SK-N-MC (cell line): ENCODE data around the gene RBM4B.

Experiments
- EZH2 ChIP-seq: fragments of 200-600 bp; sonication (generic); IDR thresholded peaks from one replicate; pipeline ENCODE4 v1.6.1; 2017; ENCODE audit warnings: antibody characterized with exemption
- FOXP2 ChIP-seq: optimal IDR thresholded peaks from 2 replicates; pipeline ENCODE3; 2011; ENCODE audit warnings: mild to moderate bottlenecking, moderate library complexity; ENCODE audit not compliant: insufficient read depth; ENCODE audit errors: extremely low read length, control extremely low read depth
- POLR2AphosphoS5 ChIP-seq: IDR thresholded peaks from 2 replicates; pipeline ENCODE4 v1.6.1; 2012; ENCODE audit warnings: mild to moderate bottlenecking, low read depth, low read length, borderline replicate concordance

GRCh38 chr11:66717925-66718319 lies 40.2 kb upstream of the RBM4B start:
- TF ChIP-seq POLR2AphosphoS5 (no peak), EZH2 (no peak), FOXP2 (no peak)
